Motor neuron (in vitro differentiated cells): ENCODE results near the gene PTPN12. TPM values are rescaled to one million over a fixed set of nuclear protein-coding genes. Genes with fewer than 3 reads are reported as not detected.

Source experiments
- ATAC-seq, 8 experiments: fragments of 200-7000 bp; cut with Tn5 transposase; replicated peaks in 6 of 8; 2 replicates each; pipeline ENCODE4 v1.8.0; 2021; ENCODE audit warnings: mild to moderate bottlenecking in 8 of 8, moderate library complexity in 8 of 8
- H3K27ac ChIP-seq, 2 donors: fragments of 250-450 bp; sonication (Bioruptor Pico); 2 replicates each; pipeline ENCODE4 v1.9.0; 2021; ENCODE audit warnings: antibody characterized with exemption in 2 of 2, mild to moderate bottlenecking in 2 of 2, moderate library complexity in 1 of 2
- H3K4me1 ChIP-seq, 2 donors: fragments of 250-450 bp; sonication (Bioruptor Pico); replicated peaks in 1 of 2; 2 replicates each; pipeline ENCODE4 v1.6.1; 2021; ENCODE audit warnings: antibody characterized with exemption in 2 of 2, mild to moderate bottlenecking in 2 of 2, moderate library complexity in 1 of 2
- H3K4me3 ChIP-seq, 5 donors: fragments of 250-450 bp; sonication (Bioruptor Pico); 2 replicates each; pipeline ENCODE4 v1.9.0; 2021; ENCODE audit warnings: antibody characterized with exemption in 5 of 5, mild to moderate bottlenecking in 5 of 5, moderate library complexity in 4 of 5
- WGBS, 10 experiments: fragments of 450-650 bp; shearing (Covaris generic); methylation state at CpG; one replicate each; pipeline ENCODE4 v1.0.0; 2022; 5-methylcytosine and 5-hydroxymethylcytosine counted together
- in situ Hi-C, 9 experiments: fragments of 400-800 bp; cut with MboI; loops; one replicate each; pipeline ENCODE4 v1.15.0; 2021; ENCODE audit warnings: low sequenced_read_pairs in 9 of 9, low pct_unique_long_range_greater_than_20kb in 2 of 9; ENCODE audit not compliant: unreplicated experiment in 9 of 9
- total RNA-seq, 8 experiments: library from RNA; unstranded; fragments of 300-600 nt; gene quantifications; 2 replicates each; pipeline versions ENCODE4 v1.2.3 to v1.2.4, GENCODE V29; 2022

Gene PTPN12
- total RNA-seq, 8 experiments from 2014 or later, result 18.1 to 107 (median 30.0) TPM

GRCh38 chr7:77662869-77663268 lies 125.8 kb downstream of the PTPN12 start:
- Histone ChIP-seq H3K4me3 (no peak overlapping the region), H3K4me1 (no peaks in the 10 kb centered on the region), H3K27ac (no peak overlapping the region)
- in situ Hi-C loops, result loop anchor here in 6 of 9 experiments (25.0 kb wide), 1 partner anchor 99 kb away; no protein-coding TSS in a partner anchor
- no peak for ATAC-seq
- 76 to 100% (median 95%) methylated on average over 1 to 2 of the region's 2 CpGs; no CpG with 5 or more reads in 3 of the 10 experiments for WGBS, 10 experiments

- Histone ChIP-seq H3K4me3 (no peak overlapping the region), H3K27ac (no peak overlapping the region), H3K4me1 (no peaks in the 10 kb centered on the region)
- ATAC-seq, result no peak
- in situ Hi-C loops, result loop anchor here in 6 of 9 experiments (25.0 kb wide), 1 partner anchor 98 kb away; no protein-coding TSS in a partner anchor
Observed at GRCh38 chr7:77664715-77665114, 127.6 kb downstream of the PTPN12 start.

GRCh38 chr7:77665161-77665560 lies 128.1 kb downstream of the PTPN12 start:
- ATAC-seq, result peak in 2 of 8 experiments; percentile 33 to 51
- Histone ChIP-seq H3K4me1 (no peaks in the 10 kb centered on the region), H3K4me3 (no peak overlapping the region), H3K27ac (no peak overlapping the region)
- in situ Hi-C loops, result loop anchor here in 6 of 9 experiments (25.0 kb wide), 1 partner anchor 97 kb away; no protein-coding TSS in a partner anchor

- in situ Hi-C loops, result loop anchor here in 6 of 9 experiments (25.0 kb wide), 1 partner anchor 95 kb away; no protein-coding TSS in a partner anchor
- WGBS, 10 experiments, result 53 to 100% (median 90%) methylated on average over 1 to 5 of the region's 6 CpGs; no CpG with 5 or more reads in 3 of the 10 experiments
Observed at GRCh38 chr7:77667459-77668086, 130.5 kb downstream of the PTPN12 start.

GRCh38 chr7:77674878-77675277 lies 137.8 kb downstream of the PTPN12 start:
- 20 to 100% (median 90%) methylated on average over 1 to 5 of the region's 5 CpGs for WGBS, 10 experiments
- H3K4me1 ChIP-seq, result no peaks in the 10 kb centered on the region
- in situ Hi-C loops, result loop anchor here in 6 of 9 experiments (25.0 kb wide), 1 partner anchor 87 kb away; no protein-coding TSS in a partner anchor
- ATAC-seq, result no peak
- no peak overlapping the region for H3K27ac ChIP-seq
- no peak overlapping the region for H3K4me3 ChIP-seq

More at GRCh38 chr7:77667459-77668086, 130.5 kb downstream of the PTPN12 start:
- no peak for ATAC-seq
- Histone ChIP-seq H3K27ac (no peak overlapping the region), H3K4me1 (no peaks in the 10 kb centered on the region), H3K4me3 (no peak overlapping the region)

GRCh38 chr7:77679608-77680007 lies 142.5 kb downstream of the PTPN12 start:
- peaks cover 4 to 6% of the 10 kb centered on the region in 2 donors for H3K4me1 ChIP-seq
- in situ Hi-C loops, result no loop called here
- no peak overlapping the region for H3K27ac ChIP-seq
- no peak overlapping the region for H3K4me3 ChIP-seq
- ATAC-seq, result no peak

- 94 to 100% (median 100%) methylated on average over 1 to 3 of the region's 7 CpGs; no CpG with 5 or more reads in 1 of the 10 experiments for WGBS, 10 experiments
- Histone ChIP-seq H3K27ac (no peak overlapping the region), H3K4me3 (no peak overlapping the region), H3K4me1 (peaks cover 4 to 6% of the 10 kb centered on the region in 2 donors)
- in situ Hi-C loops, result no loop called here
- ATAC-seq, result no peak
Observed at GRCh38 chr7:77680266-77680665, 143.2 kb downstream of the PTPN12 start.

- 17 to 100% (median 47%) methylated on average over 2 to 9 of the region's 9 CpGs for WGBS, 10 experiments
- Histone ChIP-seq H3K4me1 (peaks cover 4 to 6% of the 10 kb centered on the region in 2 donors), H3K4me3 (no peak overlapping the region), H3K27ac (no peak overlapping the region)
- in situ Hi-C loops, result no loop called here
- peak in 7 of 8 experiments; percentile 66 to 100 (median 98) for ATAC-seq
Observed at GRCh38 chr7:77684030-77684429, 146.9 kb downstream of the PTPN12 start.

GRCh38 chr7:77685233-77685632 lies 148.1 kb downstream of the PTPN12 start:
- ATAC-seq, result no peak
- no peak overlapping the region for H3K27ac ChIP-seq
- in situ Hi-C loops, result no loop called here
- 50 to 100% (median 76%) methylated on average over 1 to 5 of the region's 5 CpGs for WGBS, 10 experiments
- peaks cover 4 to 6% of the 10 kb centered on the region in 2 donors for H3K4me1 ChIP-seq
- H3K4me3 ChIP-seq, result no peak overlapping the region

- in situ Hi-C loops, result no loop called here
- Histone ChIP-seq H3K4me3 (no peak overlapping the region), H3K4me1 (peaks cover 4 to 6% of the 10 kb centered on the region in 2 donors), H3K27ac (no peak overlapping the region)
- peak in 3 of 8 experiments; percentile 27 to 47 (median 28) for ATAC-seq
- WGBS, 10 experiments, result 20 to 100% (median 72%) methylated on average over 1 of the region's 1 CpG; no CpG with 5 or more reads in 4 of the 10 experiments
Observed at GRCh38 chr7:77687100-77687746, 150.1 kb downstream of the PTPN12 start.

GRCh38 chr7:77687747-77688144 lies 150.7 kb downstream of the PTPN12 start:
- ATAC-seq, result no peak
- Histone ChIP-seq H3K4me1 (peaks cover 4 to 6% of the 10 kb centered on the region in 2 donors), H3K4me3 (no peak overlapping the region), H3K27ac (no peak overlapping the region)
- in situ Hi-C loops, result no loop called here
- 100% methylated on average over 1 of the region's 1 CpG; no CpG with 5 or more reads in 9 of the 10 experiments for WGBS, 10 experiments
